K562 (cell line): Measurements from ENCODE around the gene B4GALNT4. TPM values are rescaled to one million over a fixed set of nuclear protein-coding genes. Genes with fewer than 3 reads are reported as not detected.
A peak's percentile ranks its signal among the peaks of the same experiment; 100 is the strongest.

Experiments
- ARID3B ChIP-seq: fragments of 250-450 bp; sonication (Bioruptor Pico); IDR thresholded peaks from 2 replicates; pipeline ENCODE4 v1.4.0; 2020; ENCODE audit warnings: borderline replicate concordance
- FOXJ3 ChIP-seq: sonication (generic); formaldehyde crosslinking; IDR thresholded peaks from 2 replicates; pipeline ENCODE4 v1.4.0; 2020; ENCODE audit warnings: mild to moderate bottlenecking, missing genetic modification reagents
- GTF2B ChIP-seq: IDR thresholded peaks from 2 replicates; pipeline ENCODE4 v1.6.1; 2011; ENCODE audit not compliant: insufficient read length; ENCODE audit errors: extremely low read depth
- HMGN3 ChIP-seq: IDR thresholded peaks from 2 replicates; pipeline ENCODE4 v1.6.1; 2011; ENCODE audit warnings: borderline replicate concordance, low read depth, mild to moderate bottlenecking, mixed read lengths, low read length; ENCODE audit not compliant: insufficient read length; ENCODE audit errors: extremely low read depth
- KLF1 ChIP-seq: fragments of 450-650 bp; IDR thresholded peaks from 2 replicates; pipeline ENCODE4 v1.6.1; 2016; ENCODE audit warnings: missing genetic modification characterization, missing compliant biosample characterization
- MIER1 ChIP-seq: fragments of 450-650 bp; IDR thresholded peaks from 2 replicates; pipeline ENCODE4 v1.6.1; 2016; ENCODE audit warnings: antibody characterized with exemption, mild to moderate bottlenecking, low read depth
- NFRKB ChIP-seq: fragments of 450-650 bp; IDR thresholded peaks from 2 replicates; pipeline ENCODE4 v1.6.1; 2016; ENCODE audit warnings: low read depth
- POLR2B ChIP-seq: fragments of 450-650 bp; IDR thresholded peaks from 2 replicates; pipeline ENCODE4 v1.6.1; 2018; ENCODE audit warnings: low read depth; ENCODE audit not compliant: partially characterized antibody
- PRDM10 ChIP-seq: fragments of 450-650 bp; IDR thresholded peaks from 2 replicates; pipeline ENCODE4 v1.6.1; 2018; ENCODE audit not compliant: partially characterized antibody
- RFX7 ChIP-seq: fragments of 250-450 bp; sonication (Bioruptor Pico); IDR thresholded peaks from 2 replicates; pipeline ENCODE4 v1.5.1; 2021; ENCODE audit warnings: mild to moderate bottlenecking
- SREBF2 ChIP-seq: sonication (generic); formaldehyde crosslinking; IDR thresholded peaks from 2 replicates; pipeline ENCODE4 v1.4.0; 2020; ENCODE audit warnings: mild to moderate bottlenecking, missing genetic modification reagents
- ZBTB12 ChIP-seq: fragments of 250-450 bp; sonication (Bioruptor Pico); IDR thresholded peaks from 2 replicates; pipeline ENCODE4 v1.4.0; 2020
- ZNF780A ChIP-seq: fragments of 250-450 bp; sonication (Bioruptor Pico); IDR thresholded peaks from 2 replicates; pipeline ENCODE4 v1.5.0; 2021; ENCODE audit warnings: mild to moderate bottlenecking
- polyA plus RNA-seq, 8 experiments: library from polyadenylated mRNA; depleted of rRNA in 4 of 8; stranded (reverse) in 5 of 8; unstranded in 3 of 8; fragments of >200 nt; fragmentation: Nextera tagmentation in 2 of 8; fragmentation: Illumina TruSeq in 1 of 8; extraction: Ambion mirVana in 2 of 8; extraction: Trizol in 1 of 8; gene quantifications; 2 replicates each; pipeline versions ENCODE4 v1.2.1 to v1.2.3, GENCODE V29; 2011 to 2014; ENCODE audit warnings: inconsistent platforms in 1 of 8, missing spikeins in 1 of 8
- total RNA-seq, 7 experiments: library from RNA; depleted of rRNA in 6 of 7; stranded (reverse); fragments of >200 nt in 6 of 7; fragmentation: Illumina TruSeq in 2 of 7; extraction: Trizol in 2 of 7; gene quantifications; 2 replicates each; pipeline versions ENCODE4 v1.2.1 to v1.2.3, GENCODE V29; 2011 to 2021; ENCODE audit warnings: low replicate concordance in 1 of 7
- TF ChIP-seq, protein P1 (sequence below), 2 experiments: fragments of 150-350 bp in 1 of 2; IDR thresholded peaks; 2 replicates each; pipeline ENCODE4 v1.6.1; 2012 to 2016; ENCODE audit warnings: low read depth in 2 of 2, low read length in 2 of 2, mild to moderate bottlenecking in 1 of 2, moderate library complexity in 1 of 2
- TF ChIP-seq, protein P2 (sequence below), 2 experiments: IDR thresholded peaks; 2 replicates each; pipeline ENCODE4 v1.6.1; 2011; ENCODE audit warnings: borderline replicate concordance in 1 of 2, control low read depth in 1 of 2, low read depth in 1 of 2, low read length in 1 of 2, mild to moderate bottlenecking in 1 of 2, mixed read lengths in 1 of 2, moderate library complexity in 1 of 2; ENCODE audit not compliant: insufficient read depth in 1 of 2, insufficient read length in 1 of 2, poor library complexity in 1 of 2, severe bottlenecking in 1 of 2; ENCODE audit errors: extremely low read depth in 1 of 2

B4GALNT4 gene
- total and polyA plus RNA-seq, 9 of the 15 experiments (the other 6 are each of a cell fraction or from before 2014, with no cell fraction given): 0.20 to 37.1 (median 10.8) TPM; not detected in 1

DNA sequence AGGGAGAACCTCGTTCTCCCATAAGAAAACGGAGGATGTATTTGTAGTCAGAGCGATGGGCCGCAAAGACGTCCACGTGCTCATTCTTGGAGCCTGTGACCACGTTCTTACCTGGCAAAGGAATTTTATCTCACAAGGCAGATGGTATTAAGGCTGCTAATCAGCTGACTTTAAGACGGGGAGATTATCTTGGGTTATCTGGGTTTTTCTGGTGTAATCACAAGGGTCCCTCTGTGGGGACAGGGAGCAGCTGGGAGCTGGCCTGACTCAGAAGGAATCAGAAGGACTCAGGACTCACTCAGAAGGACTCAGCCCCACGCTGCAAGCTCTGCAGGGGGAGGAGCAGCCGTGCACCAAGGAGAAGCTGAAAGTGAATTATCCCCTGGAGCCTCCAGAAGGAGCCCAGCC lies 53.0 kb downstream of the B4GALNT4 start (continued):
- no peak for TF ChIP-seq POLR2B
- no peak for TF ChIP-seq ARID3B (CRISPR knock-in tag)
- TF ChIP-seq SREBF2 (CRISPR knock-in tag): no peak
- no peak for TF ChIP-seq ZBTB12 (CRISPR knock-in tag)
- TF ChIP-seq NFRKB: no peak
- TF ChIP-seq, protein P1, sequence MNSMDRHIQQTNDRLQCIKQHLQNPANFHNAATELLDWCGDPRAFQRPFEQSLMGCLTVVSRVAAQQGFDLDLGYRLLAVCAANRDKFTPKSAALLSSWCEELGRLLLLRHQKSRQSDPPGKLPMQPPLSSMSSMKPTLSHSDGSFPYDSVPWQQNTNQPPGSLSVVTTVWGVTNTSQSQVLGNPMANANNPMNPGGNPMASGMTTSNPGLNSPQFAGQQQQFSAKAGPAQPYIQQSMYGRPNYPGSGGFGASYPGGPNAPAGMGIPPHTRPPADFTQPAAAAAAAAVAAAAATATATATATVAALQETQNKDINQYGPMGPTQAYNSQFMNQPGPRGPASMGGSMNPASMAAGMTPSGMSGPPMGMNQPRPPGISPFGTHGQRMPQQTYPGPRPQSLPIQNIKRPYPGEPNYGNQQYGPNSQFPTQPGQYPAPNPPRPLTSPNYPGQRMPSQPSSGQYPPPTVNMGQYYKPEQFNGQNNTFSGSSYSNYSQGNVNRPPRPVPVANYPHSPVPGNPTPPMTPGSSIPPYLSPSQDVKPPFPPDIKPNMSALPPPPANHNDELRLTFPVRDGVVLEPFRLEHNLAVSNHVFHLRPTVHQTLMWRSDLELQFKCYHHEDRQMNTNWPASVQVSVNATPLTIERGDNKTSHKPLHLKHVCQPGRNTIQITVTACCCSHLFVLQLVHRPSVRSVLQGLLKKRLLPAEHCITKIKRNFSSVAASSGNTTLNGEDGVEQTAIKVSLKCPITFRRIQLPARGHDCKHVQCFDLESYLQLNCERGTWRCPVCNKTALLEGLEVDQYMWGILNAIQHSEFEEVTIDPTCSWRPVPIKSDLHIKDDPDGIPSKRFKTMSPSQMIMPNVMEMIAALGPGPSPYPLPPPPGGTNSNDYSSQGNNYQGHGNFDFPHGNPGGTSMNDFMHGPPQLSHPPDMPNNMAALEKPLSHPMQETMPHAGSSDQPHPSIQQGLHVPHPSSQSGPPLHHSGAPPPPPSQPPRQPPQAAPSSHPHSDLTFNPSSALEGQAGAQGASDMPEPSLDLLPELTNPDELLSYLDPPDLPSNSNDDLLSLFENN (IDR thresholded peaks at IDR 0.05; ENCODE audit: low read depth in 2 of 2, low read length in 2 of 2): no peak
- no peak for TF ChIP-seq RFX7 (CRISPR knock-in tag)
- TF ChIP-seq FOXJ3 (CRISPR knock-in tag): no peak
- no peak for TF ChIP-seq PRDM10
- TF ChIP-seq HMGN3: no peak
- TF ChIP-seq GTF2B: no peak
- TF ChIP-seq MIER1: no peak
- TF ChIP-seq, protein P2, sequence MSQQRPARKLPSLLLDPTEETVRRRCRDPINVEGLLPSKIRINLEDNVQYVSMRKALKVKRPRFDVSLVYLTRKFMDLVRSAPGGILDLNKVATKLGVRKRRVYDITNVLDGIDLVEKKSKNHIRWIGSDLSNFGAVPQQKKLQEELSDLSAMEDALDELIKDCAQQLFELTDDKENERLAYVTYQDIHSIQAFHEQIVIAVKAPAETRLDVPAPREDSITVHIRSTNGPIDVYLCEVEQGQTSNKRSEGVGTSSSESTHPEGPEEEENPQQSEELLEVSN (IDR thresholded peaks at IDR 0.05; ENCODE audit: borderline replicate concordance in 1 of 2, extremely low read depth in 1 of 2, insufficient read depth in 1 of 2, insufficient read length in 1 of 2, low read depth in 1 of 2, low read length in 1 of 2, poor library complexity in 1 of 2, severe bottlenecking in 1 of 2): peak; percentile 14 to 47
- no peak for TF ChIP-seq ZNF780A
- no peak for TF ChIP-seq KLF1 (tag)
